Hair follicle dermal papilla cell (primary cell): Measurements from ENCODE around the gene INSYN2B. TPM values are rescaled to one million over a fixed set of nuclear protein-coding genes. Genes with fewer than 3 reads are reported as not detected.

ENCODE experiments used
- small RNA-seq: library from RNA; depleted of rRNA; stranded (forward); fragments of <200 nt; gene quantifications from one replicate; pipeline ENCODE3, GENCODE V24; 2012
- total RNA-seq: library from RNA; depleted of rRNA; stranded (reverse); fragments of >200 nt; gene quantifications from 2 replicates; pipeline ENCODE4 v1.2.3, GENCODE V29; 2012

The INSYN2B gene
- 12.8 and 15.3 TPM in 2 replicates for total RNA-seq

GRCh38 chr5:169980418-169981053 lies at the start of gene INSYN2B:
INSYN2B (minus strand) TSS chr5:169980495; CDS start chr5:169883898, 96,597 bp downstream.

Small RNA genes lying within 50 kb of the gene (small RNA-seq; reads per million reads assigned to genes)
- gene MIR378E = not detected

Other genes with a start within 250 kb of the INSYN2B start
- gene FOXI1, start 125.4 kb upstream of the INSYN2B start, total RNA-seq = not detected in 2 replicates